A549 (cell line): Measurements from ENCODE around the gene PFDN5. TPM values are rescaled to one million over a fixed set of nuclear protein-coding genes. Genes with fewer than 3 reads are reported as not detected.
A peak's percentile ranks its signal among the peaks of the same experiment; 100 is the strongest.

ENCODE experiments used
- CBX2 ChIP-seq: fragments of 200-600 bp; sonication (generic); IDR thresholded peaks from 2 replicates; pipeline ENCODE4 v1.6.1; 2016; ENCODE audit warnings: low read depth, mild to moderate bottlenecking, borderline replicate concordance
- CBX8 ChIP-seq: fragments of 200-600 bp; sonication (generic); IDR thresholded peaks from 2 replicates; pipeline ENCODE4 v1.6.1; 2016
- CEBPB ChIP-seq, 2 experiments: fragments of >200 bp in 1 of 2; sonication (Bioruptor Twin) in 1 of 2; formaldehyde crosslinking in 1 of 2; IDR thresholded peaks; 2 replicates each; pipeline ENCODE4 v1.6.1; 2012 to 2016
- CHD2 ChIP-seq: fragments of 150-350 bp; IDR thresholded peaks from 2 replicates; pipeline ENCODE4 v1.6.1; 2014; ENCODE audit warnings: low read length; ENCODE audit not compliant: partially characterized antibody
- CHD4 ChIP-seq: fragments of 200-600 bp; sonication (generic); IDR thresholded peaks from 2 replicates; pipeline ENCODE4 v1.6.1; 2016; ENCODE audit warnings: antibody characterized with exemption, mild to moderate bottlenecking, borderline replicate concordance
- EHF ChIP-seq: fragments of 250-450 bp; sonication (Bioruptor Pico); IDR thresholded peaks from 2 replicates; pipeline ENCODE4 v1.5.0; 2020; ENCODE audit warnings: mild to moderate bottlenecking
- EHMT2 ChIP-seq: fragments of 200-600 bp; sonication (generic); IDR thresholded peaks from 2 replicates; pipeline ENCODE4 v1.6.1; 2016; ENCODE audit warnings: antibody characterized with exemption, low read depth, mild to moderate bottlenecking, moderate library complexity
- EP300 ChIP-seq, 2 experiments: fragments of >200 bp; sonication (Bioruptor Twin); formaldehyde crosslinking; IDR thresholded peaks; 2 replicates in 1 of 2; 3 replicates in 1 of 2; pipeline ENCODE4 v1.6.1; 2016 to 2017
- FOSB ChIP-seq: fragments of 250-450 bp; sonication (Bioruptor Pico); IDR thresholded peaks from 2 replicates; pipeline ENCODE4 v1.5.0; 2020; ENCODE audit warnings: mild to moderate bottlenecking, moderate library complexity
- HDAC2 ChIP-seq: fragments of 200-600 bp; sonication (generic); IDR thresholded peaks from 2 replicates; pipeline ENCODE4 v1.6.1; 2016
- HOXA7 ChIP-seq: fragments of 250-450 bp; sonication (Bioruptor Pico); IDR thresholded peaks from 2 replicates; pipeline ENCODE4 v1.5.0; 2020; ENCODE audit warnings: mild to moderate bottlenecking, moderate library complexity
- HOXB13 ChIP-seq: fragments of 250-450 bp; sonication (Bioruptor Pico); IDR thresholded peaks from 2 replicates; pipeline ENCODE4 v1.5.0; 2020; ENCODE audit warnings: low read depth, mild to moderate bottlenecking, moderate library complexity
- JUN ChIP-seq, 2 experiments: fragments of >200 bp; sonication (Bioruptor Twin); formaldehyde crosslinking; IDR thresholded peaks; 2 replicates in 1 of 2; 3 replicates in 1 of 2; pipeline ENCODE4 v1.6.1; 2016 to 2017
- KDM1A ChIP-seq: fragments of 200-600 bp; sonication (generic); IDR thresholded peaks from 2 replicates; pipeline ENCODE4 v1.6.1; 2016; ENCODE audit warnings: low read depth, mild to moderate bottlenecking
- MAFK ChIP-seq: fragments of 450-650 bp; IDR thresholded peaks from 2 replicates; pipeline ENCODE4 v1.6.1; 2014; ENCODE audit not compliant: partially characterized antibody
- MAZ ChIP-seq: fragments of 150-350 bp; IDR thresholded peaks from 2 replicates; pipeline ENCODE4 v1.6.1; 2014; ENCODE audit warnings: antibody characterized with exemption, low read depth, low read length, borderline replicate concordance
- MYC ChIP-seq: IDR thresholded peaks from 2 replicates; pipeline ENCODE4 v1.6.1; 2012; ENCODE audit warnings: mild to moderate bottlenecking, inconsistent platforms, low read length, improper control_type of control experiment, borderline replicate concordance
- NPAS2 ChIP-seq: fragments of 250-450 bp; sonication (Bioruptor Pico); IDR thresholded peaks from 2 replicates; pipeline ENCODE4 v1.8.0; 2022; ENCODE audit warnings: mild to moderate bottlenecking, moderate library complexity, borderline replicate concordance
- NR3C1 ChIP-seq: fragments of >200 bp; sonication (Bioruptor Twin); formaldehyde crosslinking; IDR thresholded peaks from 3 replicates; pipeline ENCODE4 v1.6.1; 2017
- POLR2A ChIP-seq: IDR thresholded peaks from 2 replicates; pipeline ENCODE4 v1.6.1; 2012; ENCODE audit warnings: mild to moderate bottlenecking, low read length
- POLR2AphosphoS2 ChIP-seq: conservative IDR thresholded peaks from 2 replicates; pipeline ENCODE4 v1.6.1; 2012; ENCODE audit warnings: low read length, improper control_type of control experiment, inconsistent platforms
- RAD21 ChIP-seq, 2 experiments: fragments of >200 bp in 1 of 2; sonication (Bioruptor Twin) in 1 of 2; formaldehyde crosslinking in 1 of 2; IDR thresholded peaks in 1 of 2; conservative IDR thresholded peaks in 1 of 2; 2 replicates in 1 of 2; 3 replicates in 1 of 2; pipeline ENCODE4 v1.6.1; 2012 to 2018; ENCODE audit warnings: inconsistent platforms in 1 of 2
- RARB ChIP-seq: fragments of 250-450 bp; sonication (Bioruptor Pico); IDR thresholded peaks from 2 replicates; pipeline ENCODE4 v1.8.0; 2021; ENCODE audit warnings: mild to moderate bottlenecking, moderate library complexity
- RFX5 ChIP-seq: fragments of 450-650 bp; IDR thresholded peaks from 2 replicates; pipeline ENCODE4 v1.7.1; 2014; ENCODE audit warnings: antibody characterized with exemption, mild to moderate bottlenecking, moderate library complexity
- SMC3 ChIP-seq: fragments of >200 bp; sonication (Bioruptor Twin); formaldehyde crosslinking; IDR thresholded peaks from 3 replicates; pipeline ENCODE4 v1.6.1; 2018; ENCODE audit warnings: inconsistent platforms
- TFCP2L1 ChIP-seq: fragments of 250-450 bp; sonication (Bioruptor Pico); IDR thresholded peaks from 2 replicates; pipeline ENCODE4 v1.5.0; 2021; ENCODE audit warnings: mild to moderate bottlenecking
- TP53 ChIP-seq: fragments of 250-450 bp; sonication (Bioruptor Pico); IDR thresholded peaks from 2 replicates; pipeline ENCODE4 v1.5.0; 2021; ENCODE audit warnings: mild to moderate bottlenecking, moderate library complexity
- USF2 ChIP-seq: fragments of 450-650 bp; IDR thresholded peaks from 2 replicates; pipeline ENCODE4 v1.6.1; 2014; ENCODE audit warnings: antibody characterized with exemption
- ZC3H11A ChIP-seq: fragments of 450-650 bp; IDR thresholded peaks from 2 replicates; pipeline ENCODE4 v1.6.1; 2014; ENCODE audit warnings: antibody characterized with exemption, mild to moderate bottlenecking
- ZFP36 ChIP-seq: fragments of 450-650 bp; IDR thresholded peaks from 2 replicates; pipeline ENCODE4 v1.6.1; 2014; ENCODE audit warnings: borderline replicate concordance; ENCODE audit not compliant: partially characterized antibody
- polyA plus RNA-seq, 4 experiments: library from polyadenylated mRNA; depleted of rRNA in 3 of 4; stranded (reverse); fragments of >200 nt; fragmentation: RNase III in 1 of 4; extraction: RNeasy Plus Mini Kit Qiagen cat#74134 plus additional on column Dnase treatment in 1 of 4; gene quantifications; 2 replicates in 3 of 4; 3 replicates in 1 of 4; pipeline ENCODE4 v1.2.3, GENCODE V29; 2011 to 2017
- TF ChIP-seq, protein P1 (sequence below): fragments of >200 bp; sonication (Bioruptor Twin); formaldehyde crosslinking; IDR thresholded peaks from 3 replicates; pipeline ENCODE4 v1.5.1; 2016
- TF ChIP-seq, protein P2 (sequence below): IDR thresholded peaks from 2 replicates; pipeline ENCODE4 v1.6.1; 2012
- TF ChIP-seq, protein P3 (sequence below): fragments of >200 bp; sonication (Bioruptor Twin); formaldehyde crosslinking; IDR thresholded peaks from 2 replicates; pipeline ENCODE4 v1.6.1; 2016
- TF ChIP-seq, protein P4 (sequence below): fragments of 150-350 bp; IDR thresholded peaks from 2 replicates; pipeline ENCODE4 v1.6.1; 2014; ENCODE audit warnings: low read depth, mild to moderate bottlenecking, low read length
- TF ChIP-seq, protein P5 (sequence below): IDR thresholded peaks from 2 replicates; pipeline ENCODE4 v1.6.1; 2012; ENCODE audit warnings: low read depth, borderline replicate concordance
- TF ChIP-seq, protein P6 (sequence below): fragments of 250-450 bp; sonication (Bioruptor Pico); IDR thresholded peaks from 2 replicates; pipeline ENCODE4 v1.5.0; 2021; ENCODE audit warnings: mild to moderate bottlenecking, moderate library complexity, borderline replicate concordance

Gene PFDN5
- polyA plus RNA-seq, 2 of the 4 experiments (the other 2 are of a cell fraction), result 685 to 729 TPM

GRCh38 chr12:53344824-53345485 lies 49.6 kb downstream of the PFDN5 start (continued):
- peak in 1 of 2 experiments; percentile 62; a peak in 2 of 5 replicates for TF ChIP-seq JUN (IDR thresholded peaks at IDR 0.05)
- no peak for TF ChIP-seq EHMT2
- TF ChIP-seq CBX8, result no peak
- TF ChIP-seq MAFK, result no peak
- TF ChIP-seq USF2, result no peak
- TF ChIP-seq, protein P1, sequence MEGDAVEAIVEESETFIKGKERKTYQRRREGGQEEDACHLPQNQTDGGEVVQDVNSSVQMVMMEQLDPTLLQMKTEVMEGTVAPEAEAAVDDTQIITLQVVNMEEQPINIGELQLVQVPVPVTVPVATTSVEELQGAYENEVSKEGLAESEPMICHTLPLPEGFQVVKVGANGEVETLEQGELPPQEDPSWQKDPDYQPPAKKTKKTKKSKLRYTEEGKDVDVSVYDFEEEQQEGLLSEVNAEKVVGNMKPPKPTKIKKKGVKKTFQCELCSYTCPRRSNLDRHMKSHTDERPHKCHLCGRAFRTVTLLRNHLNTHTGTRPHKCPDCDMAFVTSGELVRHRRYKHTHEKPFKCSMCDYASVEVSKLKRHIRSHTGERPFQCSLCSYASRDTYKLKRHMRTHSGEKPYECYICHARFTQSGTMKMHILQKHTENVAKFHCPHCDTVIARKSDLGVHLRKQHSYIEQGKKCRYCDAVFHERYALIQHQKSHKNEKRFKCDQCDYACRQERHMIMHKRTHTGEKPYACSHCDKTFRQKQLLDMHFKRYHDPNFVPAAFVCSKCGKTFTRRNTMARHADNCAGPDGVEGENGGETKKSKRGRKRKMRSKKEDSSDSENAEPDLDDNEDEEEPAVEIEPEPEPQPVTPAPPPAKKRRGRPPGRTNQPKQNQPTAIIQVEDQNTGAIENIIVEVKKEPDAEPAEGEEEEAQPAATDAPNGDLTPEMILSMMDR, result peak; percentile 74
- TF ChIP-seq TFCP2L1 (CRISPR knock-in tag), result no peak
- no peak for TF ChIP-seq POLR2AphosphoS2
- TF ChIP-seq RARB (CRISPR knock-in tag), result no peak
- no peak for TF ChIP-seq FOSB (CRISPR knock-in tag)
- peak; percentile 76; the same call in 1 of the 2 replicates for TF ChIP-seq KDM1A
- TF ChIP-seq ZC3H11A, result no peak
- peak; percentile 68; the same call in 2 of the 3 replicates for TF ChIP-seq SMC3
- TF ChIP-seq CBX2, result no peak
- no peak for TF ChIP-seq HOXA7
- no peak for TF ChIP-seq CEBPB (IDR thresholded peaks at IDR 0.05)
- TF ChIP-seq, protein P2, sequence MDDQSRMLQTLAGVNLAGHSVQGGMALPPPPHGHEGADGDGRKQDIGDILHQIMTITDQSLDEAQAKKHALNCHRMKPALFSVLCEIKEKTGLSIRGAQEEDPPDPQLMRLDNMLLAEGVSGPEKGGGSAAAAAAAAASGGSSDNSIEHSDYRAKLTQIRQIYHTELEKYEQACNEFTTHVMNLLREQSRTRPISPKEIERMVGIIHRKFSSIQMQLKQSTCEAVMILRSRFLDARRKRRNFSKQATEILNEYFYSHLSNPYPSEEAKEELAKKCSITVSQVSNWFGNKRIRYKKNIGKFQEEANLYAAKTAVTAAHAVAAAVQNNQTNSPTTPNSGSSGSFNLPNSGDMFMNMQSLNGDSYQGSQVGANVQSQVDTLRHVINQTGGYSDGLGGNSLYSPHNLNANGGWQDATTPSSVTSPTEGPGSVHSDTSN, result 0 out of 2 replicates have a peak, but pooled peaks have one; percentile 50
- TF ChIP-seq EP300 (IDR thresholded peaks at IDR 0.05), result no peak
- no peak for TF ChIP-seq EHF (CRISPR knock-in tag)
- no peak for TF ChIP-seq TP53 (CRISPR knock-in tag)
- TF ChIP-seq ZFP36, result no peak
- no peak for TF ChIP-seq RFX5
- no peak; the same call in 1 of the 2 replicates for TF ChIP-seq MAZ
- TF ChIP-seq, protein P3, sequence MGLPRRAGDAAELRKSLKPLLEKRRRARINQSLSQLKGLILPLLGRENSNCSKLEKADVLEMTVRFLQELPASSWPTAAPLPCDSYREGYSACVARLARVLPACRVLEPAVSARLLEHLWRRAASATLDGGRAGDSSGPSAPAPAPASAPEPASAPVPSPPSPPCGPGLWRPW, result no peak
- no peak for TF ChIP-seq HOXB13 (CRISPR knock-in tag)
- TF ChIP-seq CHD4, result no peak
- TF ChIP-seq RAD21 (conservative IDR thresholded peaks at IDR 0.05 in 1 of 2, IDR thresholded peaks at IDR 0.05 in 1 of 2), result peak; percentile 74 to 79
- no peak for TF ChIP-seq MYC
- TF ChIP-seq, protein P4, sequence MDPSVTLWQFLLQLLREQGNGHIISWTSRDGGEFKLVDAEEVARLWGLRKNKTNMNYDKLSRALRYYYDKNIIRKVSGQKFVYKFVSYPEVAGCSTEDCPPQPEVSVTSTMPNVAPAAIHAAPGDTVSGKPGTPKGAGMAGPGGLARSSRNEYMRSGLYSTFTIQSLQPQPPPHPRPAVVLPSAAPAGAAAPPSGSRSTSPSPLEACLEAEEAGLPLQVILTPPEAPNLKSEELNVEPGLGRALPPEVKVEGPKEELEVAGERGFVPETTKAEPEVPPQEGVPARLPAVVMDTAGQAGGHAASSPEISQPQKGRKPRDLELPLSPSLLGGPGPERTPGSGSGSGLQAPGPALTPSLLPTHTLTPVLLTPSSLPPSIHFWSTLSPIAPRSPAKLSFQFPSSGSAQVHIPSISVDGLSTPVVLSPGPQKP, result no peak
- TF ChIP-seq, protein P5, sequence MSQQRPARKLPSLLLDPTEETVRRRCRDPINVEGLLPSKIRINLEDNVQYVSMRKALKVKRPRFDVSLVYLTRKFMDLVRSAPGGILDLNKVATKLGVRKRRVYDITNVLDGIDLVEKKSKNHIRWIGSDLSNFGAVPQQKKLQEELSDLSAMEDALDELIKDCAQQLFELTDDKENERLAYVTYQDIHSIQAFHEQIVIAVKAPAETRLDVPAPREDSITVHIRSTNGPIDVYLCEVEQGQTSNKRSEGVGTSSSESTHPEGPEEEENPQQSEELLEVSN, result no peak
- no peak for TF ChIP-seq NR3C1
- no peak for TF ChIP-seq HDAC2
- TF ChIP-seq CHD2, result peak; percentile 45
- TF ChIP-seq NPAS2 (CRISPR knock-in tag), result no peak
- TF ChIP-seq, protein P6, sequence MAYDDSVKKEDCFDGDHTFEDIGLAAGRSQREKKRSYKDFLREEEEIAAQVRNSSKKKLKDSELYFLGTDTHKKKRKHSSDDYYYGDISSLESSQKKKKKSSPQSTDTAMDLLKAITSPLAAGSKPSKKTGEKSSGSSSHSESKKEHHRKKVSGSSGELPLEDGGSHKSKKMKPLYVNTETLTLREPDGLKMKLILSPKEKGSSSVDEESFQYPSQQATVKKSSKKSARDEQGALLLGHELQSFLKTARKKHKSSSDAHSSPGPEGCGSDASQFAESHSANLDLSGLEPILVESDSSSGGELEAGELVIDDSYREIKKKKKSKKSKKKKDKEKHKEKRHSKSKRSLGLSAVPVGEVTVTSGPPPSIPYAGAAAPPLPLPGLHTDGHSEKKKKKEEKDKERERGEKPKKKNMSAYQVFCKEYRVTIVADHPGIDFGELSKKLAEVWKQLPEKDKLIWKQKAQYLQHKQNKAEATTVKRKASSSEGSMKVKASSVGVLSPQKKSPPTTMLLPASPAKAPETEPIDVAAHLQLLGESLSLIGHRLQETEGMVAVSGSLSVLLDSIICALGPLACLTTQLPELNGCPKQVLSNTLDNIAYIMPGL (CRISPR knock-in tag), result no peak
- TF ChIP-seq POLR2A, result peak; percentile 59
